Embryonic facial prominence (tissue), 1 donor: Measurements from ENCODE around the gene NRROS.
"Not testable (repeated sequence)": the region's sequence is repeated elsewhere in the genome, so short reads cannot be mapped to it uniquely, and the experiment has no call there.

Source experiments
- DNase-seq: peaks from one replicate; pipeline ENCODE4 v3.0.0-alpha.2; 2016; ENCODE audit errors: extremely low spot score

NRROS gene

GRCh38 chr3:196624907-196625306, 14.6 kb upstream of the NRROS start:
- DNase-seq: no peak

- DNase-seq: no peak
Measured at GRCh38 chr3:196625331-196625730, 14.2 kb upstream of the NRROS start.

GRCh38 chr3:196627918-196628231, 11.6 kb upstream of the NRROS start:
- no peak for DNase-seq

- DNase-seq: no peak
Measured at GRCh38 chr3:196629228-196629627, 10.3 kb upstream of the NRROS start.

- DNase-seq: no peak
Measured at GRCh38 chr3:196631682-196632045, 7.8 kb upstream of the NRROS start.

GRCh38 chr3:196632046-196632751, 7.3 kb upstream of the NRROS start:
- DNase-seq: peak; percentile 71

GRCh38 chr3:196633555-196634151, 5.8 kb upstream of the NRROS start:
- DNase-seq: no peak

- no peak for DNase-seq
Measured at GRCh38 chr3:196634224-196634623, 5.3 kb upstream of the NRROS start.

GRCh38 chr3:196634829-196635228, 4.7 kb upstream of the NRROS start:
- DNase-seq: no peak

- DNase-seq: no peak
Measured at GRCh38 chr3:196636369-196637349, 2.8 kb upstream of the NRROS start.

GRCh38 chr3:196637941-196638340, 1.6 kb upstream of the NRROS start:
- not testable (repeated sequence) for DNase-seq

GRCh38 chr3:196638861-196639482, 522 bp upstream of the NRROS start:
- no peak for DNase-seq

- no peak for DNase-seq
Measured at GRCh38 chr3:196640297-196641018, 964 bp downstream of the NRROS start.

- DNase-seq: no peak
Measured at GRCh38 chr3:196641333-196642054, 2.0 kb downstream of the NRROS start.

GRCh38 chr3:196642434-196642833, 2.9 kb downstream of the NRROS start:
- DNase-seq: no peak

GRCh38 chr3:196643201-196643749, 3.8 kb downstream of the NRROS start:
- DNase-seq: no peak

- DNase-seq: no peak
Measured at GRCh38 chr3:196643761-196644160, 4.3 kb downstream of the NRROS start.

GRCh38 chr3:196645096-196645495, 5.6 kb downstream of the NRROS start:
- no peak for DNase-seq

- no peak for DNase-seq
Measured at GRCh38 chr3:196645897-196646665, 6.6 kb downstream of the NRROS start.
